GM21447 (cell line): ENCODE results near the gene PTDSS2.
"Not testable (repeated sequence)": the region's sequence is repeated elsewhere in the genome, so short reads cannot be mapped to it uniquely, and the experiment has no call there.

Experiments
- ATAC-seq: cut with Tn5 transposase; IDR thresholded peaks from one replicate; pipeline ENCODE4 v1.9.1; 2021; ENCODE audit not compliant: unreplicated experiment

The PTDSS2 gene

DNA sequence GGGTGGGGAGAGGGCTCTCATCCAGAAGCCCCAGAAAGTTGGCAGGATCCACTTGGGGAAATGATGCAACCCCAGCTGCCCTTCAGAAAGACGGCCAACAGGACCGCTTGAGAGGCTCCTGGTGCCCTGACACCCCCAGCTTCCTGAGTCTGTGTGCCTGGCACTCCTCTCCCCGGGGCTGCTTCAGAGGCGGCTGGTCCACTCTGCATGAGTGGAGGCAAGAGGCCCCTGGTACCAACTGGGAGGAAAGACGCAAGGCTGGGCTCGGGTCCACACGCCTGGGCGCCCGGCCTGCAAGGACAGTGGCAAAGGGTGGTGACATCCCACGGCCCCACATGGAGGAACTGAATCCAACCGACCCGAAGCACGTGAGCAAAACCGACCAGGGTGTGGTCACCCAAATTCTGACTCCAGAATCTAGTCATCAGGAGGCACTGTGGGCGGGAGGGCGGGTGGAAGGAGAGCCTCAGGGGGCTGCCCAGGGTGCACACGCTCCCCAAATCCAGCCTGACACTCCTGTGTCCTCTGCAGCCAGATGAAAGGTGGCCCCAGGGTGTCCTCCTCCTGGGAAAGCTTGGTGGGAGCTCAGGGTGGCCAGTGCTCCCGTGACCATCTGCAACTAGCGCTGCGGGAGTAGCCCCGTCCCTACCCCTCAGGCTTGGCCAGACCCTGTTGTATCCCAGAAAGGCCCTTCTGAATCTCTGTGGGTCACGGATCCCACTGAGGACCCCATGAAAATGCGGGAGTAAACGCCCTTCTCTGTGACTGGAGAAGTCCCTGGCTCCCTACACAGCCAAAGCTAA, 53.3 kb downstream of the PTDSS2 start:
- no peak for ATAC-seq

DNA sequence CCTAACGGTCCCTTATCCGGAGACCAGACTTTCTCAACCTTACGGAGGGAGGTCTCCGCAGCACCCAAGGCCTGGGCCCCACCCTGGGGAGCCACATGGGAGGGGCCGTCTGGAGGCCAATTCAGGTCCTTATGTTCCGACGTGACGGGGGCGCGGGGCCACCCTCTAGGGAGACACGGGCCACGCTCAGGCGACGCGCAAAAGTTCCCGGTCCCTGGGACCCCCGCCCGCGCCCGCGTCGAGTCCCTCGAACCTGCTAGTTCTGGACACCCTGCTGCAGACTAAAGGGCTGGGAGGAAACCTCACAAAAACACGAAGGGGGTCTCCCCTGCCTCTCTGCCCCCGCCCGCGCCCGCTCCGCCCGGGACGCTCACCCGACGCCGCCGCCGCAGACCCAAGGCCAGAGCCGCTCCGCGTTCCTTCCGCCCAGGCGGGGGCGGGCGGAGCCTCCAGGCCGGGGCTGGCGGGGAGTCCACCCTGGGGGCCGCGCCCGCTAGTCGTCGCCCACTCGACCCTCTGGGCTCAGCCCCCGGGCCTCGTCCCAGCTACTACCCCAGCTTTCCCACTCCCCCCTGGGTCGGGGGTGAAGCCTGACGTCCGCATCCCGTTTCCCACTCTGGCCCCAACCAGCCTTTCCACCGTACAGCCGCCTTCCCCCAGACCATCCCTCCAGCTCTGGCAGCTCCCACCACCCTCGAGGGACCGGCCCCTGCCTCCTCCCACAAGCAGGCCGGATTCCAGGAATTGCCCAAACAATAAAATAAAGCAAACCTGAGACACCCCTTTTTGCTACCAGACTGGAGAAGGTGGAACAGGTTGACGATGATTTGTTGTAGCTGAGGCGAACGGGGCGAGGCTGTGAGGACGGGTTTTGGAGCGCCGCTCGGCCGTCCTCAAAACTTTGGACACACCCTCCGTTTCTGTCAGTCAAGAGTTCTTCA, 54.2 kb downstream of the PTDSS2 start:
- ATAC-seq, result no peak

DNA sequence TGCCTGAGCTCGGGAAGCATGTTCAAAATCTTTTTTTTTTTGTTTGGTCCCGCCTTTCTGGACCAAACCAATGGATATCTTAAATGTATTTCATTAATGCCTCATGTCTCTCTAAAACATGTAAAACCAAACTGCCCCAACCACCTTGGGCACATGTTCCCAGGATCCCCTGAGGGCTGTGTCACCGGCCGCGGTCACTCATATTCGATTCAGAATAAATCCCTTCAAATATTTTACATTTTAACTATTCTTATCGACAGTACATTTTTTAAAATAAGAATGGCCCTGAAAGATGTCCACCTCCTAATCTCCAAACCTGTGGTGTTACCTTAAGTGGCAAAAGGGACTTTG, 54.9 kb downstream of the PTDSS2 start:
- no peak for ATAC-seq

DNA sequence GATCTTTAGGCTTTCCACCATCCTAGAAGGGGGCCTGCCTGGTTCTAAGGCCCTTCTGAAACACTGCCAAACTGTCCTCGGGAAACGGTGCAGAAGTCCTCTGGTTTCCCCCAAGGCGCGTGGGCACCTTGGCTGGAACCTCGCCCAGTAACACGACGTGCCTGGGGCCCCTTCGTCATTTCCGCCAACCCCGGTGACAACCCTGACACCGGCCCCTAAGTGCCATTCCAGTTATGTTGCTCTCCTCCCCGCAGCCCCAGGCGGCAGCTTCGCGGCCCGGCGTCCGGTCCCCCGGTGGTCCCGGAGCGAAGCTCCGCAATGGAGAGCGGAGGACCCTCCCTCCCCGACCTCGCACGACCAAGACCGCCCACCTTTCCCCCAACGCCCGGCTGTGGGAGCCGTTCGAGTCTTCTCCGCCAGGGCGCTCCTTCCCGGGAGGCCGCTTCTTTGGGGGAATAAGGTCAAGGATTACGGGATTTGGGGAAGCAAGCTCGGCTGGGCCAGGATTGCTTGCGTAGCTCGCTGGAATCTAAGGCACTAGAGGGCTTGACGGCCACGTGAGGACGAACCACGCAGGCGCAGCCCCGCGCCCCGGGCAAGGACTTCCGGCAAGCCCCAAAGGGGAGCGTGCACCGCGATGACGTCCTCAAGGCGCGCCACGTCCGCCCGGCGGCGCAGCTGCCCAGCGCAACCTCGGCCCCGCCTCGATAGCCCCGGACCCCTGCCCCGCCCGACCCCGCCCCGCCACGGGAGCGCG, 56.3 kb downstream of the PTDSS2 start:
- peak; percentile 58 for ATAC-seq

DNA sequence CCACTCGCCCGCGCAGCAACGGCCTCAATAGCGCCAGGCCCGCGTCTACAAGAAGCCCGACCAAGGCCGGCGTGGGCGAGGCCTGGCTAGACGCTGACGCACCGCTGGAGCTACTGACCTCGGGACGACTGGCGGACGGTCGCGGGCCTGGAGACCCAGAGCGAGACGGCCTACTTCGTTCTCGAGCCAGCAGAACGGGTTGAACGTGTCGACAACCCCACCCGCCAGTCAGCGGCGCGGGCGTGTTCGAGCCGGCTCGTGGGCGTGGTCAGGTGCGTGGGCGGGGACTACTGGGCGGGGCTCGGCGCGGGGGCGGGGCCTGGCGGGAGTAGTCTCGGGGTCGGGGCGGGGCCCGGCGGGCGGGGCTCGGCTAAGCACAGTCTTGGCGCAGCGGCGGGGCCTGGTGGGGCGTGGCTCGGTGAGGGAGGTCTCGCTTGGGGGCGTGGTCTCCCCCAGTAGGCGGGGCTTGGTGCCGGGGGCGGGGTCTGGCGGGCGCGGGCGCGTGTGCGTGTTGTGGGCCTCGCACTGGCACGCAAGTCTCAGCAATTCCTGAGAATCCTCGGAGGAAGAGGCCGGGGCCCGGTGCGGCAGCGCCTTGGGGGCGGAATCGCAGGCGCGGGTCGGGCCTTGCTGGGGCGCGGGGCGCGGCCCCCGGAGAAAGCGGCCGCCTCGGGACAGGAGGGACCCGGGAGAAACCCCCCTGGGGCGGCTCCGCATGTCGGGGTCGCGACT, 57.1 kb downstream of the PTDSS2 start, which contains the start of gene RNH1:
TSS of gene RNH1 (minus strand) at position 248 of the 732 bp plus-strand sequence. CDS start 5,080 bp downstream, outside the sequence.
- peak; percentile 49 for ATAC-seq

DNA sequence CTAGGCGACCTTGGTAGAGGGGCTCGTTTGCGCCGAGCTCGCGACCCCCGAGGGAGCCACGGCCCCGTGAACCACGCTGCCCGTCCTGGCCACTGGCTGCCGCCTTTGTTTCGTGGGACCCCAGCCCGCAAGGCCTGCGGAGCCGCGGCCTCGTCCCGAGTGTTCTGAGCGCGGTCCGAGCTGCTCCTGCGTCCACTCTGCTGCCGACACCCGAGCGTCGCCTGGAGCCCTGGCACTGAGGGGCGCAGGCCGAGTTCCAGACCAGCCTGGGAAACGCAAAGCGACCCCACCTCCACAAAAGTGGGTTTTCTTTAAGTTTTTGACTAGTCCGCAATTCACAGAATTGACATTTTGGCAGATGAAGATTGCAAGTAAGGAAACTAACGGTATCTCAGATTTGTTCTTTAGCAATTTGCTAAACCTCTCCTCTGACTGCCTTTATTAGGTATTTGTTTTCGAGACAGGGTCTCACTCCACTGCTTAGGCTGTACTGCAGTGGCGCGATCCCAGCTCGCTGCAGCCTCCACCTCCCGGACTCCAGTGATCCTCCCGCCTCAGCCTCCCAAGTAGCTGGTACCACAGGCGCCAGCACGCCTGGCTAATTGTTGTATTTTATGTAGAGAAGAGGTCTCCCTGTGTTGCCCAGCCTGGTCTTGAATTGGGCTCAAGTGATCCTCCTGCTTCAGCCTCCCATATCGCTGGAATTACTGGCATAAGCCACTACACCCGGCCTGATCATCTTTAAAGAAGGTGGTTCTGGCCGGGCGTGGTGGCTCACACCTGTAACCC, 57.8 kb downstream of the PTDSS2 start:
- no peak for ATAC-seq

DNA sequence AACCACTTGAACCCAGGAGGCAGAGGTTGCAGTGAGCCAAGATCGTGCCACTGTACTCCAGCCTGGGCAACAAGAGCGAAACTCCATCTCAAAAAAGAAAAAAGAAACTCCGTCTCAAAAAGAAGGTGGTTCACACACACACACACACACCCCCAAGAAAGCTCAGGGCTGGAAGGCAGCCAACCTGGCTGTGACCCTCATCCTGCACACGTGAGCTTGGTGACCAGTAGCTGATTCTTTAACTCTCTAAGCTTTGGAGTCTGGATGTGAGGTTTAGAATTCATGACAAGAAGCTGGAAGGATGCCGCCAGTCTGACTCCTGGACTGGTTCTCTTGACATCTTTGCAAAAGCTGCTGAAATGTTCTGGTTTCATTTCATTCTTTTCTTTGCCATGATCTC, 58.9 kb downstream of the PTDSS2 start:
- ATAC-seq, result no peak

DNA sequence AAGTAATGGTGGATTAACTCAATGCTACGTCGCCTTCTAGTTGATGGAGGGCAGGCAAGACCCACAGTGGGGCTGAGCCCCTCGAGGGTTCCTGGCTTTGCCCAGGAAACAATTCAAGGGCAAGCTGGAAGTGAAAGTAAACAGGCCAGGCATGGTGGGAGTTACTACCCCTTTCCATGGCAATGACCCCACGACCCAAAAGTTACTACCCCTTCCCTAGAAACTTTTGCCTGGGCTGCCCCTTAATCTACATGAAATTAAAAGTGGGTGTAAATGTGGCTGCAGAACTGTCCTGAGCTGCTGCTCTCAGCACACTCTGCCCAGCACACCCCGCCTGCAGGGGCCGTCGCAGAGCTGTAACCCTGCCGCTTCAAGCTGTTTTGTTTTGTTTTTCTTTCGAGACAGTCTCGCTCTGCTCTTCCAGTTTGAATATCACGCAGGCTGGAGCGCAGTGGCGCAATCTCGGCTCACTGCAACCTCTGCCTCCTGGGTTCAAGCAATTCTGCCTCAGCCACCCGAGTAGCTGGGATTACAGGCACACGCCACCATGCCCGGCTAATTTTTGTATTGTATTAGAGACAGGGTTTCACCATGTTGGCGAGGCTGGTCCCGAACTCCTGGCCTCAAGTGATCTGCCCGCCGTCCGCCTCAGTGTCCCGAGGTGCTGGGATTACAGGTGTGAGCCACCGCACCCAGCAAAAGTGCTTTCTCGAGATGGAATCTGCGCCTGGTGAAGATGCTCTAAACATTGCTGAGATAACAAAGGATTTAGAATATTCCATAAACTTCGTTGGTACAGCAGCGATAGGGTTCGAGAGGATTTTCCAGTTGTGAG, 62.9 kb downstream of the PTDSS2 start:
- no peak for ATAC-seq

DNA sequence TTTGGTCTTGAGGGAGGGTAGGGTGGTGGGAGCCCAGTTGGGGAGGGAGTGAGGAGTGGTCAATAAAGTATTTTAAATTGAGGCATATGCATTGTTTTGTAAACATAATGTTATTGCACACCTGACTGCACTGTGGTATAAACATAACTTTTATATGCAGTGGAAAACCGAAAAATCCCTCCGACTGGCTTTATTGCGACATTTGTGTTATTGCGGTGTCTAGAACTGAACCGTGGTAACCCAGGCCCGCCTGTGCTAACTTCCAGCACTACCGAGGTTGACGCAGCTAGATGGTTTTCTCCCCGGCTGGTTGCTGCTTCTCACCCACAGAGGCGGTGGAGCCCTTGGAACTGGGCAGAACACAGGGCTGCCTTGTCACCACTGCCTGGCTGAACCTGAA, 64.5 kb downstream of the PTDSS2 start:
- no peak for ATAC-seq

DNA sequence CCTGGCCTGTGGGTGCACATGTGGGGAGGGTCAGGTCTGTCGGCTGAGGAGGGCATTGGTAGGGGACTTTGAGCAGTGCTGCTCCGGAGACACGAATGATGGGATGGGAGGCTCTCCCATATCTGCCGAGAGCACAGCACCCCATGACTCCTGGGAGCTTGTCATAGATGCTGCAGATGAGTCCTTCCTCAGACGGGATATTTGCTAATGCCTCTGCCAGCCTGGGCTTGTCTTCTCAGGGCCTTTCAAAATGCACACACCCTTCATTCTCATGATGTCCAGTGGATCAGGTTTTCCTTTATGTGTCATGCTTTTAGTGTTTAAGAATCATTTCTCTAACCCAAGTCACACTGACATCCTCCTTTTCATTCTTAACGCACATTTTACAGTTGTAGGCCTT, 65.1 kb downstream of the PTDSS2 start:
- ATAC-seq, result no peak

DNA sequence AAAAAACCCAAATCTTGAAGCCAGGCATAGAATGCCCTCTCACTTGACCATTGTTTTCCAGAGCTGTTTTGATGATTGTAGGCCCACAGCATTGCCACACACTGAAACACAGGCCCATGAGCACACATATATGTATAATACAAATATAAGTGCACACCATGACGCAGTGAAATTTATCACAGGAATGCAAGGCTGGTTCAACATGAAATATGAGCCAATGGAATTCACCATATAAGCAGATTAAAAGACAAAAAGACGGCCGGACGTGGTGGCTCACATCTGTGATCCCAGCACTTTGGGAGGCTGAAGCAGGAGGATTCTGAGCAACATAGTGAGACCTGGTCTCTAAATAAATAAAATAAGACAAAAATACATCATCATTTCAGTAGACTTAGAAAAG, 66.3 kb downstream of the PTDSS2 start:
- no peak for ATAC-seq

DNA sequence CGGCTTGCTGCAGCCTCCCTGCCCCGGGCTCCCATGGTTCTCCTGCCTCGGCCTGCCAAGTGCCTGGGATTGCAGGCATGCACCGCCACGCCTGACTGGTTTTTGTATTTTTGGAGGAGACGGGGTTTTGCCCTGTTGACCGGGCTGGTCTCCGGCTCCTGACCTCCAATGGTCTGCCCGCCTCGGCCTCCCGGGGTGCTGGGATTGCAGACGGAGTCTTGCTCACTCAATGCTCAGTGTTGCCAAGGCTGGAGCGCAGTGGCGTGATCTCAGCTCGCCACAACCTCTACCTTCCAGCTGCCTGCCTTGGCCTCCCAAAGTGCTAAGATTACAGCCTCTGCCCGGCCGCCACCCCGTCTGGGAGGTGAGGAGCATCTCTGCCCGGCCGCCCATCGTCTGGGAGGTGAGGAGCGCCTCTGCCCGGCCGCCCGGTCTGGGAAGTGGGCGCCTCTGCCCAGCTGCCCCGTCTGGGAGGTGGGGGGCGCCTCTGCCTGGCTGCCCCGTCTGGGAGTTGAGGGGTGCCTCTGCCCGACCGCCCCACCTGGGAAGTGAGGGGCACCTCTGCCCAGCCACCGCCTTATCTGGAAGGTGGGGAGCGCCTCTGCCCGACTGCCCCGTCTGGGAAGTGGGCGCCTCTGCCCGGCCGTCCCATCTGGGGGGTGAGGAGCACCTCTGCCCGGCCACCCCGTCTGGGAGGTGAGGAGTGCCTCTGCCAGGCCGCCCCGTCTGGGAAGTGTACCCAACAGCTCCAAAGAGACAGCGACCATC, 67.0 kb downstream of the PTDSS2 start:
- ATAC-seq, result not testable (repeated sequence)

DNA sequence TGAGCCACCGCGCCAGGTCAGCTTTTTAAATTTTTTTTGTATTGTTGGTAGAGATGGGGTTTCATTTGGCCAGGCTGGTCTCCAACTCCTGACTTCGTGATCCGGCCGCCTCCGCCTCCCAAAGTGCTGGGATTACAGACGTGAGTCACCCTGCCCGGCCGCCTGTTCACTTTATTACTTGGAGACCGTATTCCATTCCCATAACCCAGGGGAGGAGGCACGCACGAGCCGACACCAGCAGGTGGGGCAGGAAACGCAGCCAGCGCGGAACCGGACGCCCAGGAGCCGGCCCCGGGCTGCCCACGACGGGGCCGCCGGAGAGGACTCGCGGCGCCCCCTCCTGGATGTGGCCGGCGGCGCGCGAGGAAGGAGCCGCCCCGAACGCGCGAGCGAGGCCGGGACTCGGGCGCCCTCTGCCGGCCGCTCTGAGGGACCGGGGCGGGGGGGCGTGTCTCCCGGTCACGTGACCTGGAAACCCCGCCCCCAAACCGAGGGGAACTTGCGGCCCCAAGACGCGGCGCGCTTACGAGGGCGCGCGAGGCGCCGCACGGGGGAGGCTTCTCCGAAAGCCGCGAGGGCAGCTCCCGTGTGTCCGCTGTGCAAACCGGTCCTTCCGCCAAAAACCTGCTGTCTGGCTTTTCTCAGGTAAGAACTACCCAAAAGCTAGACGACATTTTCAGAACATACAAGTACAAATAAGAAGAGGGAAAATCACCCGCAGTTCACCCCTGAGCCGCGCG, 68.6 kb downstream of the PTDSS2 start:
- ATAC-seq, result peak; percentile 82

DNA sequence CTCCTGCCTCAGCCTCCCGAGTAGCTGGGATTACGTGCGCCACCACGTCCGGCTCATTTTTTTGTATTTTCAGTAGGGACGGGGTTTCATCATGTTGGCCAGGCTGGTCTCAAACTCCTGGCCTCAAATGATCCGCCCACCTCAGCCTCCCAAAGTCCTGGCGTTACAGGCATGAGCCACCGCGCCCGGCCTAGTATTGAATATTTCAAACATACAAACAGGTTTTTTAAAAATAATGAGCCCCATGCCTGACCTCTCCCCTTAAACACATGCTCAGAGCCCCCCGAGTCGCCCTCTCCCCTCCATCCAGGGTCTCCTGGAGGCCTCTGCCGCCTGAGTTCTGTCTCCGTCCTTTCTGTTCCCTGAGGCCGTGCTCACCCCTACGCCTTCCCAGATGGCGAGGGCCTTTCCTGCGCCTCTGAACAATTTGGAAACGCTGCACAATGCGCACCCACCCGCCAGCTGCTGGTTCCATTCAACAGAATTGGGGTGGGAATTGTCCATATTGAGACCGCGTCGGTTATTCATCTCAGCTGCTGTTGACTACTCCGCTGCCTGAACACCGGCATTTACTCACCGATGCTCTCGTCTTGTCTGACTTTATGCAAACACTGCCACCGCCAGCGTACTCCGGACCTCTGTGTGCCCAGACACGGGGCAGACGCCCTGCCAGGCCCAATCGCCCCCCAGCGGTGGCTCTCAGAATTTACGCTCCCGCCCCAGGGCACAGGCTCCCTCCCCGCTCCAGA, 70.5 kb downstream of the PTDSS2 start:
- no peak for ATAC-seq

DNA sequence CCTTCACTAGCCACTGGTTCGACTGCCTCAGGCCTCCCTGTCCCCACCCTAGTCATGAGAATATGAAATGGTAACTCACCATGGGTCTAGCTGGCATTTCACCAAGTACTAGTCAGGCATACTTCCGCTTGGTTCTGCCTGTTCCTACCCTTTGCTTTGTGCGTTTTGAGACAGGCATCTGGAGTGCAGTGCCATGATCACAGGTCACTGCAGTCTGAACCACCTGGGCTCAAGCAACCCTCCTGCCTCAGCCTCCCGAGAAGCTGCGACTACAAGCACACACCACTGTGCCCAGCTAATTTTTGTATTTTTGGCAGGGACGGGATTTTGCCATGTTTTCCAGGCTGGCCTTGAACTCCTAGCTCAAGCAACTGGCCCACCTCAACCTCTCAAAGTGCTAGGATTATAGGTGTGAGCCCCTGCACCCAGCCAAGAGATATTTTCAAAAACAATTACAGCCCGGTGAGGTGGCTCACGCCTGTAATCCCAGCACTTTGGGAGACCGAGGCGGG, 71.2 kb downstream of the PTDSS2 start:
- ATAC-seq, result no peak

DNA sequence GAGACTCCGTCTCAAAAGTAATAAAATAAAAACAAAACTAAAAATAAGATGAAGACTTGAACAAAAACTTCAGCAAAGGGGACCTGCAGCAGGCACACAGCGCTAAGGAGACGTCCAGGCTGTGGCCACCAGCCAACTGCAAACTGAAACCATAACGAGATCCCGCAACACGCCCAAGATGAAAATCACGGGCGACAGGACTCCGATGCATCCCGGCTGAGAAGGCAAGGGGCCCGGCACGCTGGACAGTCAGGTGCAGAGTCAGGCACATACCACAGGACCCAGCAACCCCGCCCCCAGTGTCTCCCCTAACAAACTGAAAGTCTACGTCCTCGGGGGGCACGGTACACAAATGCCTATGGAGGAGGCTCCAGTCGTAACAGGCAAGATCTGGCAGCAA, 76.1 kb downstream of the PTDSS2 start:
- ATAC-seq, result no peak
